HG03280 (cell line): ENCODE results near the gene SLC27A5.
"Not testable (repeated sequence)": the region's sequence is repeated elsewhere in the genome, so short reads cannot be mapped to it uniquely, and the experiment has no call there.

Source experiments
- ATAC-seq: cut with Tn5 transposase; IDR thresholded peaks from one replicate; pipeline ENCODE4 v1.9.1; 2021; ENCODE audit warnings: mild to moderate bottlenecking, moderate library complexity; ENCODE audit not compliant: unreplicated experiment

SLC27A5 gene

DNA sequence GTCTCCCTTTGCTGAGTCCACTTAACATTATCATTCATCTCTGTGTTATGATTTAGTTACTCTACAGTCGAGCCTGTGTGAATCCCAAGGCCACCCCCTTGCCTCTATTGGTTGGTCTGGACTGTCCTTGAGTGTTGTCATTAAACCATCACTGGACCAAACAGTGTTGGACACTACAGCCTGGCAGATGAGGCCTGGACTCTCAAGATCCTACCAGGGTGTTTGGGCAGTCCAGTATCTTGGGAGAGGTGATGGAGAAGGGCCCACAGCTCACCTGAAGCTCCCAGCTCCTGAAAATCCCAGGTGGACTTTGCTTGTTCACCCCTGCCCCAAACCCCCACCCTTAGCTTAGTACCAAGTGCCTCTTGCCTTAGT is 39.3 kb upstream of the SLC27A5 start:
- no peak for ATAC-seq

DNA sequence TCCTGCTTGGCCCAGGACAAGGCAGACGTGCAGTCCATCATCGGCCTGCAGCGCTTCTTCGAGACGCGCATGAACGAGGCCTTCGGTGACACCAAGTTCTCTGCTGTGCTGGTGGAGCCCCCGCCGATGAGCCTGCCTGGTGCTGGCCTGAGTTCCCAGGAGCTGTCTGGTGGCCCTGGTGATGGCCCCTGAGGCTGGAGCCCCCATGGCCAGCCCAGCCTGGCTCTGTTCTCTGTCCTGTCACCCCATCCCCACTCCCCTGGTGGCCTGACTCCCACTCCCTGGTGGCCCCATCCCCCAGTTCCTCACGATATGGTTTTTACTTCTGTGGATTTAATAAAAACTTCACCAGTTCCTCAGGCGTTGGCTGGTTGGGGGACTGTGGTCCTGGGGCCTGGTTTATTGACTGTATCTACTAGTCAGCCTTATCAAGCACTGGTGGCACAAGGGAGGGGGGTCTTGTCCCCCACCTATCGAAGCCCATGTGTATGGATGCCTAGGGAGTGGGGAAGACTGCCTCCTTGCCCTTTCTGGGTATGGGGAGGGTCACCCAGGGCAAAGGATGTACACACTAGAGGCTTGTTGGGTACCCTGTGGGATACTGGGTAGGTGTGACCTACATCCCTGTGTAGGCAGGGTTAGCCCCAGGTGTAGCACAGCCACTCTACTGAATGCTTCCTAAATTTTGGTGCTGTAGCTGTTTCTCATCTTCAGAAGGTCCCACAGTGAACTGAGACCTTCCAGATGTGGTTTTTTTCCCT is 38.8 kb upstream of the SLC27A5 start:
- no peak for ATAC-seq

DNA sequence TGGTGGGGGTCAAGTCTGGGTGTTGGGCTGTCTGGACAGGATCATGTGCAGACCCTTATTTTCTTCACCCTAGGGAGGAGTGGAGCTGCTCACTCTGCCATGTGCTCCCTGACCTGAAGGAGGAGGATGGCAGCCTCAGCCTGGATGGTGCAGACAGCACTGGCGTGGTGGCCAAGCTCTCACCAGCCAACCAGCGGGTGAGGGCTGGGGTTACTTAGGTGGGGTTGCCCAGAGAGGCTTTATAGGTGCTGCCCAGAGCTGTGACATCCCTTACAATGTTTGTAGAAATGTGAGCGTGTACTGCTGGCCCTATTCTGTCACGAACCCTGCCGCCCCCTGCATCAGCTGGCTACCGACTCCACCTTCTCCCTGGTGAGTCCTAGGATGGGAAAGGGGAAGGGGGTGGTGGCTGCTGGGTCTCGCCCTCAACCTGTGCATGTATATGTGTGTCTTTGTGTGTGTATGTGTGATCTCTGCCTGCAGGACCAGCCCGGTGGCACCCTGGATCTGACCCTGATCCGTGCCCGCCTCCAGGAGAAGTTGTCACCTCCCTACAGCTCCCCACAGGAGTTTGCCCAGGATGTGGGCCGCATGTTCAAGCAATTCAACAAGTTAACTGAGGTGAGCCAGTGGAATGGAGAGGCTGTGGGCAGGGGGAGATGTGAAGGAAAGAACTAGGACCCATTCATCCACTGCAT is 38.0 kb upstream of the SLC27A5 start:
- no peak for ATAC-seq

DNA sequence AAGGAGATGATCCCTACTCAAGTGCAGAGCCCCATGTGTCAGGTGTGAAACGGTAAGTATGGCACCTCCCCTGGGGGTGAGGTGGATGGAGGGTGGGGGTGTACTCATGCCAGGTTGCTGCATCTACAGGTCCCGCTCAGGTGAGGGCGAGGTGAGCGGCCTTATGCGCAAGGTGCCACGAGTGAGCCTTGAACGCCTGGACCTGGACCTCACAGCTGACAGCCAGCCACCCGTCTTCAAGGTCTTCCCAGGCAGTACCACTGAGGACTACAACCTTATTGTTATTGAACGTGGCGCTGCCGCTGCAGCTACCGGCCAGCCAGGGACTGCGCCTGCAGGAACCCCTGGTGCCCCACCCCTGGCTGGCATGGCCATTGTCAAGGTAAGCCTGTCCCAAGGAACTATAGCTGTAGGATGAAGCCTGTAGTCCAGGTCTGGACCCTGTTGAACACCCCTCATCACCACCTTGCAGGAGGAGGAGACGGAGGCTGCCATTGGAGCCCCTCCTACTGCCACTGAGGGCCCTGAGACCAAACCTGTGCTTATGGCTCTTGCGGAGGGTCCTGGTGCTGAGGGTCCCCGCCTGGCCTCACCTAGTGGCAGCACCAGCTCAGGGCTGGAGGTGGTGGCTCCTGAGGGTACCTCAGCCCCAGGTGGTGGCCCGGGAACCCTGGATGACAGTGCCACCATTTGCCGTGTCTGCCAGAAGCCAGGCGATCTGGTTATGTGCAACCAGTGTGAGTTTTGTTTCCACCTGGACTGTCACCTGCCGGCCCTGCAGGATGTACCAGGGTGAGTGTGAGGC is 37.3 kb upstream of the SLC27A5 start:
- ATAC-seq = no peak

- no peak for ATAC-seq
These were observed 35.8 kb upstream of the SLC27A5 start for GRCh38 chr19:58547323-58548312.

GRCh38 chr19:58546019-58546530 is 34.3 kb upstream of the SLC27A5 start:
- no peak for ATAC-seq

DNA sequence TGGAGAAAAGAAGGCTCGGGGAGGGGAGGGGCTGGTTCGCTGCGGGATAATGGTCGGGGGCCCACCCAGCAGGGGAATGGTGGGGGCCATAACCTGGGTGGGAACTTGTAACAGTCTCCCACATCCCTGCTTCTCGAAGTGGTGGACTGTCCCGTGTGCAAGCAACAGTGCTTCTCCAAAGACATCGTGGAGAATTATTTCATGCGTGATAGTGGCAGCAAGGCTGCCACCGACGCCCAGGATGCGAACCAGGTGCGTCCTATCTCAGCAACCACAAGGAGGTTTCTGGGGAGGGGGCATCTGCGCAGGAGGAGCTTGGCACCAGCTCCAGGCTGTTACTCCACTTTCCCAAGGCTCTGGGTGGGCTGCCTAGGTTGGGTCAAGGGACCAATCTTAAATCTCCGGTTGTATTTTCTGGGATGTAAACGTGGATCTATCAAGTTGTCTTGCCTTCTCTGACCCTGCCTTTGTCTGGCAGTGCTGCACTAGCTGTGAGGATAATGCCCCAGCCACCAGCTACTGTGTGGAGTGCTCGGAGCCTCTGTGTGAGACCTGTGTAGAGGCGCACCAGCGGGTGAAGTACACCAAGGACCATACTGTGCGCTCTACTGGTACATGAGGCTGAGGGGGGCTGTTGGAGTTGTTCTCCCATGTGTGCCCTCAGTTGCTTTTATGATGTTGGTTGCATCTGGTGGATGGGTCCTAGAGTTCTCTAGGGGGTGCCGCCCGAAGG is 33.7 kb upstream of the SLC27A5 start:
- no peak for ATAC-seq

GRCh38 chr19:58544591-58545285 is 32.9 kb upstream of the SLC27A5 start:
- peak; percentile 57 for ATAC-seq

- peak; percentile 73 for ATAC-seq
These were observed 32.2 kb upstream of the SLC27A5 start, which contains the start of gene TRIM28 for GRCh38 chr19:58543826-58544590. Gene TRIM28, plus strand, starts transcription at chr19:58544064. Its CDS starts 694 bp downstream, at chr19:58544758.

GRCh38 chr19:58542641-58543372 is 31.0 kb upstream of the SLC27A5 start:
- ATAC-seq = not testable (repeated sequence)

DNA sequence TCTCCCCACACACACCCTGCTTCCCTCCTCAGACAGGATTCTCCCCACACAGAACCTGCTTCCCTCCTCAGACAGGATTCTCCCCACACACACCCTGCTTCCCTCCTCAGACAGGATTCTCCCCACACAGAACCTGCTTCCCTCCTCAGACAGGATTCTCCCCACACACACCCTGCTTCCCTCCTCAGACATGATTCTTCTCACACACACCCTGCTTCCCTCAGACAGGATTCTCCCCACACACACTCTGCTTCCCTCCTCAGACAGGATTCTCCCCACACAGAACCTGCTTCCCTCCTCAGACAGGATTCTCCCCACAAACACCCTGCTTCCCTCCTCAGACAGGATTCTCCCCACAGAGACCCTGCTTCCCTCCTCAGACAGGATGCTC is 27.4 kb upstream of the SLC27A5 start:
- not testable (repeated sequence) for ATAC-seq

DNA sequence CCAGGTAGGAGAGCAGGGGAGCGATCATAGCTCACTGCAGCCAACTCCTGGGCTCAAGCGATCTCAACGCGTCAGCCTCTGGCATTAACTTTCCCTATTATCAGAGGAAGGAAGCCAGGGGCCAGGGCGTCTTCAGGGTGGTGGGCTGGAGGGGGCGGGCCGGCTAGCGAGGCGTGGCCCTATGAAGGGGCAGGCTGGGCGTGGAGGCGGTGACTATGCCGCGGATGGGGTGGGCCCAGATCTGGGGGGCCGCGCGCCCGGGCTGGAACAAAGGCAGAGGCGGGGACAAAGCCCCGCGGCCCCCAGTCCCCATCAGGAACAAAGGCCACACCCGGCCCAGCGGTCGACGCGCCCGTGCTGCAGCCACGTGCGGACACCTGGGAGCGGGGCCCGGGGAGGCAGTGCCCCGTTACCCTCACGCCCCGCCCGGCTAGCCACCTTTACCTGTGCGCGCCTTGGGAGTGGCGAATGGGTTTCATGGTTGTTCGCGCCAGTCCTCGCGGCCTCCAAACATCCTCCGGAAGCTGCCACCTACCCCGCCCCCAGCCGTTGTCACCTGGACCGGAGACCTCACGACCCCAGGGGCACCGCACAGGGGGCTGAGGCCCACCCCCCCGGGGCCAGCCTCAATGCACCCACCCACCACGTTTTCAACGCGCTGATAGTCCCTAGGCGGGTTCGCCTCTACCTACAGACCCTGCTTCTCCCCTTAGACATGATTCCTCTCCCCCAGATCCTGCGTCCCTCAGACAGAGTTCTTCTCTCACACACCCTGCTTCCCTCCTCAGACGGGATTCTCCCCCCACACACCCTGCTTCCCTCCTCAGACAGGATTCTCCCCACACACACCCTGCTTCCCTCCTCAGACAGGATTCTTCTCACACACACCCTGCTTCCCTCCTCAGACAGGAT is 26.7 kb upstream of the SLC27A5 start:
- no peak for ATAC-seq

DNA sequence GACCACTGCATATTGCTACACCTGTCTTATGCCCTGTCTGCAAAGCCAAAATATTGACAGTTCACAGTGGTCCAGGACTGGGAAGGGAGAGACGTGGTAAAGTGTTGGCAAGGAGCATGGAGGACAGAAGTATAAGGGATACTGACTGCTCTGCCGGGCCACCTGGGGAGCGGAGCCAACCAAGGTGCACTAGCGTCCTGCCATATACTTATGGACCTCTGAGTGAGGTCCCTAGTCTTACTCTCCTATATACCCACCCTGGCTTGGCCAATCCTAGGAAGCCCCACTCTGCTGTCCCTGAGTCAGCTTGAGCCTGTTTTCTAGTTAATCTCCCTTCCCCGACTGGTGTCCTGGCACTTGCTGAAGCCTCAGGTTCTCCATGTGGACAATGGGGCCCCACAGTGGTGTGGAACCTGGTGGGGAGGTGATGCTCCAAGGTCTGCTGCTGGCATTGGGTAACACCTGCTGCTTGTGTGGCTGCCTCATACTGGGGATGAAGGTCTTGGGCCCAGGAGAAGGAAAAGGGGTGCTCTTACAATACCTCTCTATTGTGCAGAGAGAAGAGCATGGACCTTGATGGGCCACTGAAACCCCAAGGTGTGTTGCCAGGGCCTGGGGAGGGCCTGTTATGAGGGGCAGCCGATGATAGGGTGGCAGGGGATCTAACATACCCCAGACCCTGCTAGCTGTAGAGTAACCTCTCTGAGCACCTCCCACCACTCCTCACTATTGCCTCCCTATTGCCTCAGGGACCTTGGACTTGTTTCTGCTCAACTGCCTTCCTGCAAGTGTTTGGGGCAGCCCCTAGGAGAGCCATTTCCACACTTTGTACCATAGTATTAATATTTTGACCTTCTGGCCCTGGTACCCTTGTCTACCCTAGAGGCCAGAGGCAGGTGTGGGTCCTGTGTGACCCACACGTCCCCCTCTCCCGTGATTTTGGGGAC is 25.3 kb upstream of the SLC27A5 start:
- ATAC-seq = no peak

DNA sequence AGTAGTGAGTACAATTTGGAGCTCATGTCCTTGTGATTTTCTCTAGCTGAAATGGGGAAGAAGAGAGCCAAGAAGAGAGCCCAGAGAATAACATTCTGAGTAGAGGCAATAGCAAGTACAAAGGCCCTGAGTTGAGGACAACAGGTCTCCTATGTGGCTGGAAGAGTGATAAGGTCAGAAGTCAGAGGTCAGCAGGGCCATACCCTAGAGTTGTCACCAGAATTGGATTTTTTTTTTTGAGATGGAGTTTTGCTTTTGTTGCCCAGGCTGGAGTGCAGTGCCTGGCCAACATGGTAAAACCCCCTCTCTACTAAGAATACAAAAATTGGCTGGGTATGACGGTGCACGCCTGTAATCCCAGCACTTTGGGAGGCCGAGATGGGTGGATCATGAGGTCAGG is 24.1 kb upstream of the SLC27A5 start:
- no peak for ATAC-seq
